Femur (tissue), 1 donor: ENCODE results near the gene HPS4.
"Not testable (repeated sequence)": the region's sequence is repeated elsewhere in the genome, so short reads cannot be mapped to it uniquely, and the experiment has no call there.

ENCODE experiments used
- DNase-seq: peaks from one replicate; pipeline ENCODE4 v3.0.0-alpha.2; 2017

Gene HPS4

GRCh38 chr22:26483439-26484359 lies at the start of gene HPS4, which contains the start of gene SRRD:
HPS4 (minus strand) TSS chr22:26483783; CDS start chr22:26481762, 2,021 bp downstream.
SRRD (plus strand) TSS chr22:26483877; CDS start chr22:26483891, 14 bp downstream.
- peak; percentile 94 for DNase-seq

GRCh38 chr22:26529345-26529744 lies 45.8 kb upstream of the HPS4 start:
- no peak for DNase-seq

DNA sequence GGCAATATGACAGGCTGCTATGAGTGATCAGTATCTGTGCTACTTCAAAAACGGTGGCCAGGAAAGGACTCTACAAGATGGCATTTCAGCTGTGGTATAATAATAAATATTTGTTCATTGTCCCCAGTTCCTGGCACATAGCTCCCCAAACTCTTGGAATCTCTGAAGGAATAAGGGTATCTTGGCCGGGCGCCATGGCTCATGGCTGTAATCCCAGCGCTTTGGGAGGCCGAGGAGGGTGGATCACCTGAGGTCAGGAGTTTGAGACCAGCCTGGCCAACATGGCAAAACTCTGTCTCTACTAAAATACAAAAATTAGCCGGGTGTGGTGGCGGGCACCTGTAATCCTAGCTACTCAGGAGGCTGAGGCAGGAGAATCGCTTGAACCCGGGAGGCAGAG lies 44.9 kb upstream of the HPS4 start:
- DNase-seq = not testable (repeated sequence)

GRCh38 chr22:26527574-26528465 lies 44.2 kb upstream of the HPS4 start:
- no peak for DNase-seq

DNA sequence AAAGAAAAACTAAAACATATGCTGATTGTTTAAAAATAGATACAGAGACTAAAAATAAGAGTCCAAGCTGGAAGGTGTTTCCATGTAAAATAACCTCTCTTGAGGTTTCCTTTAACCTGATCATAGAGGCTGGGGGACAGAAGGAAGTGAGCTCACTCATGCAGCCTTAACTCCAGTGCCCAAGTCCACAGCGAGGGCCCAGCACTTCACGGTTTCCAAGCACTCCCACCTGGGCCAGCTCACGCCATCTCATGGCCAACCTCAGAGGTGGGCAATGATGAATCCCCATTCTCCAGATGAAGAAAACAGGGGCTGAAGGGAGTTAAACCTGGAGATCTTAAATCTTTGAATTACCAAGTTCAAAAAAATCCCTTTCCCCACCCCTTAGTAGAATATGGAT lies 43.6 kb upstream of the HPS4 start:
- no peak for DNase-seq

DNA sequence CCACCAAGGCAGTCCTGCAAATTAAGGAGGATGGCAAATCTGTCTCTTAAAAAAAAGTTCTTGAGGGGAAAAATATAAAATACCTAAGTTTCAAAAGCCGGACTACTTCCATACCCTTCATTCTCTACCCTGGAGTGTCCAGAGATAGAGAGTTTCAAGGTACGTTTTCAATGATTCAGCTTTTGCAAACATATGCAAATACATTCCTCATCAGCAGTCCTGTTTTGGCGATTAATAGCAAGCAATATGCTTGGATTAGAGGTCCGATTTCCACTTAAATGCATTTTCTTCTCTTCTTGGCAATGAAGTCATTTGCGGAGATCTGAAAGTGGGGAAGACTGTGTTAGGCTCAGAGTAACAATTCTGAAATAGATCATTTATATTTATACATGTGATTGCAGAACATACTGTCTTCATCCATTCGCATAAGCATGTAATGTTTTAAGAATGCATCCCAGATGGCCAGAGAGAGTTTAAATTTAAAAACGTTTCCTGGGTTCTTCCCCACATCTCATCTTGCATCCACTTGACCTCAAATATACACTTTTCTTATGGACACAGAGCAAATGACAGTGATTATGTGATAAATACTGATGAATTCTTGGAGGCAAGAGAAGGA lies 42.5 kb upstream of the HPS4 start:
- no peak for DNase-seq

- no peak for DNase-seq
Measured at GRCh38 chr22:26524870-26525269, 41.3 kb upstream of the HPS4 start.

DNA sequence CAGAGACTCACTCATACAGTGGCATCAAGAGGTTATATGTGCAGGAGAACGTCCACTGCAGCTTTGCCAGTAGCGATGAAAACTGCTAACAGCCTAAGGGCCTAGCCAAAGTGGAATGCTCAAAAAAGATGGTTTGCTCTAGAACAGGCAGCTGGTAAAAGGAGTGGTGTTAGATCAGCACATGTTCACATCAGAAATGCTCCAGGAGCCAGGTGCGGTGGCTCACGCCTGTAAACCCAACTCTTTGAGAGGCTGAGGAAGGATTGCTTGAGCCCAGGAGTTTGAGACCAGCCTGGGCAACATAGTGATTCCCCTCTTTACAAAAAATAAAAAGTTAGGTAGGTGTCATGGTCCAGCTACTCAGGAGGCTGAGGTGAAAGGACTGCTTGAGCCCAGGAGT lies 39.0 kb upstream of the HPS4 start:
- no peak for DNase-seq

DNA sequence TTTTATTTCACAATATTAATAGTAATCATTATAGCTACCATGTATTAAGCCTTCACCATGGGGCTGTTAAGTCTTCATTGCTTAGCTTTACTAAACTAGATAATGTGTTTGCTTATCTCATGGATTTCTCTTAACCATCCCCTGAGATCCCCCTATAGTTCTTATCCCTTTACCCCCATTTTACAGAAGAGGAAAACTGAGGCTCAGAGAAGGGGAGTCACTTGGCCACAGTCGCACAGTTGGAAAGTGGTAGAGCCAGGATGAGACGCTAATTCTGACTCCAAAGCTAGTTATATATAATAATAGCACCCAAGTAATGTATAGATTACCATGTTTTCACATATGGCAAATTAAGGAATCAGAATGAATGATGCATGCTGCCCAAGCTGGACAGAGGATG lies 38.4 kb upstream of the HPS4 start:
- no peak for DNase-seq

- DNase-seq = no peak
Measured at GRCh38 chr22:26517429-26517828, 33.8 kb upstream of the HPS4 start.

GRCh38 chr22:26516503-26516902 lies 32.9 kb upstream of the HPS4 start:
- no peak for DNase-seq

GRCh38 chr22:26515931-26516330 lies 32.3 kb upstream of the HPS4 start:
- no peak for DNase-seq

DNA sequence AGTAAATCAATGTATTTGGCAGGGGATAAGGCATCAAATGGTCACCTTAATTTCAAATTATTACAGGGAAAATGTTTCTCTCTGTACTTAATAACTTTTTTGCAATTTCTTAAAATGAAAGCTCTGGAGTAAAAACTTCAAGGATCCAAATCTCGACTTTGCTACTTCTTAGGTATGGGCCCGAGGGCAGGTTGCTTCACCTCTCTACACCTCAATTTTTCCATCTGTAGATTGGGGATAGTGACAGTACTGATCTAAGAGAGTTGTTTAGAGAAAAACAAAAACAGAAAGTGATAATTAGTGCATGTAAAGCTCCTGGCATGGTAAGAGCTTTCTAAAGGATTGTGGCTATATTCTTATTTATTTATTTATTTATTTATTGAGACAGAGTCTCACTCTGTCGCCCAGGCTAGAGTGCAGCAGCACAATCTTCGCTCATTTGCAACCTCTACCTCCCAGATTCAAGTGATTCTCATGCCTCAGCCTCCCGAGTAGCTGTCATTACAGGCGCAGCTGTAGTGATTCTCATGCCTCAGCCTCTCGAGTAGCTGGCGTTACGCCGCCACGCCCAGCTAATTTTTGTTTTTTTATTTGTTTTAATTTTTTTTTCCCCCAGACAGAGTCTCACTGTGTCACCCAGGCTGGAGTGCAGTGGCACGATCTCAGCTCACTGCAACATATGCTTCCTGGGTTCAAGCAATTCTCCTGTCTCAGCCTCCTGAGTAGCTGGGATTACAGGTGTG lies 31.0 kb upstream of the HPS4 start:
- no peak for DNase-seq

- DNase-seq = no peak
Measured at GRCh38 chr22:26513838-26514237, 30.3 kb upstream of the HPS4 start.

GRCh38 chr22:26512149-26512793 lies 28.7 kb upstream of the HPS4 start, which contains the start of gene TFIP11:
TFIP11 (minus strand) TSS chr22:26512473; CDS start chr22:26510272, 2,201 bp downstream.
- peak; percentile 97 for DNase-seq

- no peak for DNase-seq
Measured at GRCh38 chr22:26508148-26508547, 24.6 kb upstream of the HPS4 start.

DNA sequence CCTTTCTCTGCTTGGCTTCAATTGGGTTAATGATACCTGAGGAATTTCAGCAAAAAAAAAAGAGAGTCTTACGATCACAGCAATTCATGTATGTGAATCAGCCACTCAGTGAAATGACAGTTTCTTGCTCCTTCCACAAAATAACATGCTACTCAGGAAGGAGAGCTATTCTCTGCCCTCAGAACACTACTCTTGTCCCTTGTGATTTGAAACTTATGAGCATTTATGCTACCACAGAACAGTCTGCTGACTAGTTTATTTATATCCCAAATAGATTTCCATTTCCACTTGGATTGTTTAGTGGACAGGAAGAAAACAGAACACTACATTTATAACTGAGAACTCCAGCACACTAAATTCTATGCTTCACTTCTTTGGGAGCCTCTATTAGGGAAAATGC lies 20.2 kb upstream of the HPS4 start:
- DNase-seq = no peak

GRCh38 chr22:26502688-26503561 lies 19.3 kb upstream of the HPS4 start:
- DNase-seq = peak; percentile 83

- DNase-seq = no peak
Measured at GRCh38 chr22:26501996-26502395, 18.4 kb upstream of the HPS4 start.

DNA sequence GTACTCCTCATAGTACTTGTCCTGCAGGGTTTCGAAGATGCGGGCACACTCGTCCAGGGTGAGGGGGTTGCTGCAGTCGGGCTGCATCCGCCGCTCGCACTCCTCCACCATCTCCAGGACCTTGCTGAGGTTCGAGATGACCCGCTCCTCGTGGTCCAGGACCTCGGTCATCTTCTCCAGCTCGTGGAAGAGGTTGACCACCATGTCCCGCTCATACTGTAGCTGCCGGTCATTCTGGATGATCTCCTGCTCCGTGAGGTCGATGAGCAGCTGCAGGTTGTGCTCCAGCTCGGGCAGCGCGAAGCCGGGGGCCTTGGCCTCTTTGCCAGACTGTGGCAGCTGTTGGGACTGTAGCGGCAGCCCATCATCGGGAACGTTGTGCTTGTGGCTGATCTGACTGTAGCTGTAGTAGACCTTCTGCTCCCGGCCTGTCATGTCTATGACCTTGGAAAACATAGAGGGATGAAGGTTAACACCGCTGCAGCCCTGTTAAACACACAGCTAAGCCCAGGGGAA lies 15.7 kb upstream of the HPS4 start:
- no peak for DNase-seq
